Esophagus mucosa (tissue), 1 donor: ENCODE results near the gene TMCC2. TPM values are rescaled to one million over a fixed set of nuclear protein-coding genes. Genes with fewer than 3 reads are reported as not detected.
"Not testable (repeated sequence)": the region's sequence is repeated elsewhere in the genome, so short reads cannot be mapped to it uniquely, and the experiment has no call there.

Source experiments
- ATAC-seq: fragments of 200-7000 bp; cut with Tn5 transposase; one replicate; pipeline ENCODE4 v1.9.1; 2020
- total RNA-seq: library from RNA; stranded (reverse); gene quantifications from one replicate; pipeline ENCODE4 v1.2.4, GENCODE V29; 2023
- donor health status: DM: yes; HTN: yes; CAD: no.

Gene TMCC2
- total RNA-seq, 1 donor from 2014 or later, result 1.00 TPM

- no peak for ATAC-seq
These were observed 34.4 kb downstream of the TMCC2 start for GRCh38 chr1:205261946-205262691.

DNA sequence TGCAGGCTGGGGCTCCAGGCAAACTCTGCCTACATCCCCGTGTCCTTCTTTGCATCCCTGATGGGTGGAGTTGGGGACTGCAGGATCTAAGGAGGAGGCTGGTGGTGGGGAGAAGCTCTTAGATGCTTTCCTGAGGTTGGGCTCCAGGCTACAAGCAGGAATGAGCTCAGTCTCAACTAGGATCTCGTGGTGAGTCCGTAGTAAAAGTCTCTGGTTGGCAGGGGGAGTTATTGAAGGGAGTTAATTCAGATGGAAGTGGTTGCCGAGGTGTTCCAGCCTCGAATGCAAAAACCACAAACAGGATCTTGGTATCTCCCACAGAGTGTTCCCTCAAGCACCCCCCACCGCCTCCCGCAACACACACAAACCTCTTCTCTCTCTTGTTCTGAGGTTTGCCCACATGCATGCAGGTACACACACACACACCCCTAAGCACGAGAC is 35.0 kb downstream of the TMCC2 start:
- ATAC-seq, result no peak

DNA sequence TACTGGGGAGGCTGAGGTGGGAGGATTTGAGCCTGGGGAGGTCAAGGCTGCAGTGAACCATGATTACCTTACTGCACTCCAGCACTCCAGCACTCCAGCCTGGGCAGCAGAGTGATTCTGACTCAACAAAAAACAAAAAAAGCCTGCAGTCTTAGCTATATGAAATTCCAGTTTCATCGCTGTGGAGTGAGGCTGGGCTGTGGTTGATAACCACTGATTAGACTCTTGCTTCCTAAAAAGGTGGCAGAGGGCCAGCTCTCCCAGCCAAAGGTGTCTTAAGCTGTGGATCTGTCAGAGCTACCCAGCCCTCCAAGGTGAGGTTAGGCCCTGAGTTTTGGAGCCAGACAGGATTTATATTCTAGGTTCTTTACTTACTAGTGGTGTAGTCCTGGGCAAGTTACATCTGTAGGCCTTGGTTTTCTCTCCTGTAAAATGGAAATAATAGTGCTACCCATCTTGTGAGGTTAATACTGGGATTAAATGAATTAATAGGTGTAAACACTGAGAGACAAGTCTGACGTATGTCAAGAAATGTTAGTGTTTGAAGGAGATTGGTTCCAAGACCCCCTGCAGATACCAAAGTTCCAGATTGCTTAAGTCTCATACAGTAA is 35.9 kb downstream of the TMCC2 start:
- no peak for ATAC-seq

GRCh38 chr1:205266611-205267305 is 39.0 kb downstream of the TMCC2 start:
- no peak for ATAC-seq

DNA sequence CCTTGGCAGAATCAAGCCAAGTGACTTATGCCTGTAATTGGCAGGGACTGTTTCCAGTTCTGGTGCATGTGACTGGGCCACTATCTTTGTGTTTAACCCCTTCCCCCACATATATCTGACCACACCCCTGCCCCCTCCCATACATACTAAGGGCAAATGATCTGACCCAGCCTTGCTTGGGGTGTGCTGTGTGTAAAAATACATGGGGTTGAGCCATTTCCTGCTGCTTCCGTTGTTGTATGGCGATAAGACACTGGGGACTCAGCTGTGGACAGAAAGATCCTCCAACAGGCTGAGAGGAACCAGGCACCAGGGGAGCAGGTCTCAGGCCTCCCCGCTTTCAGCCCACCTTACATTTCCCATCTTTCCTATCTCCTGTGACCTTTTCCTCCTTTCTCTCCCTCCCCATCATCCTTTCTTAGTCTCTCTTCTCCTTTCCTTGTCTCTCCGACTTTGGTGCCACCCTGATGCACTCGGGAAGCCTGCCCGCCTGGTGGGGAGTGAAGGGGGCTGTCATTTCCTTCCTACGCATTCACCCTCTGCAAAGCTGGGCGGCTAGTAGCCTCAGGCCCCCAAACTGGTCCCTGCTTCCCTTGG is 39.7 kb downstream of the TMCC2 start:
- ATAC-seq, result no peak

GRCh38 chr1:205268846-205269680 is 41.3 kb downstream of the TMCC2 start:
- no peak for ATAC-seq

GRCh38 chr1:205269711-205270110 is 42.0 kb downstream of the TMCC2 start:
- no peak for ATAC-seq

GRCh38 chr1:205270271-205270670 is 42.5 kb downstream of the TMCC2 start:
- ATAC-seq, result no peak

- peak; percentile 84 for ATAC-seq
These were observed 43.0 kb downstream of the TMCC2 start for GRCh38 chr1:205270764-205271163.

GRCh38 chr1:205271277-205271676 is 43.5 kb downstream of the TMCC2 start:
- peak; percentile 29 for ATAC-seq

DNA sequence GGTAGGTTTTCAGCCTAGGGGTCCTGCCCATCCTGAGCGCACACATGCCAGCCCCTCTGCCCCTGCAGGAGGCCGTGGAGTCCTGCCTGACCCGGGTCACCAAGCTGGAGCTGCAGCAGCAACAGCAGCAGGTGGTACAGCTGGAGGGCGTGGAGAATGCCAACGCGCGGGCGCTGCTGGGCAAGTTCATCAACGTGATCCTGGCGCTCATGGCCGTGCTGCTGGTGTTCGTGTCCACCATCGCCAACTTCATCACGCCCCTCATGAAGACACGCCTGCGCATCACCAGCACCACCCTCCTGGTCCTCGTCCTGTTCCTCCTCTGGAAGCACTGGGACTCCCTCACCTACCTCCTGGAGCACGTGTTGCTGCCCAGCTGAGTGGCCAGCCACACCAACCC is 44.0 kb downstream of the TMCC2 start:
- no peak for ATAC-seq

- ATAC-seq, result no peak
These were observed 44.8 kb downstream of the TMCC2 start for GRCh38 chr1:205272536-205272935.

DNA sequence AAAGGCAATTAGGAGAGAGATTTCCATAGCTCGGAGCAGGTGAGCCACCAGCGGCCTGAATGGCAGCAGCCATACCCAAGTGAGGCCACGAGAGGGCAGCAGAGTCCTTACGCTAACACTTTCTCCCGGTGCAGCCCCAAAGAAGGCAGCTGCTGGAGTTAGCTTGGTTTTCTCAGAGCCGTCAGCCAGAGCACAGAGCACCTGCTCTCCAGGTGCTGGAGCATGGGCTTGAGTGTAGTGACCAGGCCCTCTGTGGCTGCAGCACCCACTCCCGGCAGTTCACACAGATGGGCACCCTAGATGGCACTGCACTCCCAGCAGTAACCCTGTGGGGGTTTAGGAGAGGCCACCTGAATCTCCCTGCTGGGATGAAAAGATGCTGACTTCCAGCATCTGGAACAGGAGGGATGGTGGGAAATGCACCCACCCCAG is 45.8 kb downstream of the TMCC2 start:
- ATAC-seq, result peak; percentile 64

GRCh38 chr1:205274041-205274691 is 46.4 kb downstream of the TMCC2 start:
- ATAC-seq, result no peak

- peak; percentile 25 for ATAC-seq
These were observed 47.4 kb downstream of the TMCC2 start for GRCh38 chr1:205275133-205275532.

GRCh38 chr1:205275916-205276688 is 48.4 kb downstream of the TMCC2 start:
- ATAC-seq, result peak; percentile 39

DNA sequence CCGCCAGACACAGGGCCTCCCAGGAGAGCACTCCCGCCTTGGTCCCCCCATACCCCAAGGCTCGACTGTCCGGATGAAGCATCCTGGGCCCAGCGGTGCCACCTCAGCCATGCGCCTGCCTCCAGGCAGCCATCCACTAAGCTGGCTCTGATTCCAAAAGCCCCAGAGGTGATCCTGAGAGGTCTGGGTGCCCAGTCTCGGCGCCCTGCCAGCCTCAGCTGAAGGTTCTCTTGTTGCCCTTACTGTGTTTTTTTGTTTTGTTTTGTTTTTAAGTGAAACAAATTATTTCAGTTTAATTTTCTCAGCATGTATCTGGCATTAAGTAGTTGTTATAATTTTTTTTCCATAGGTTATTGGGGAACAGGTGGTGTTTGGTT is 48.9 kb downstream of the TMCC2 start:
- ATAC-seq, result no peak

DNA sequence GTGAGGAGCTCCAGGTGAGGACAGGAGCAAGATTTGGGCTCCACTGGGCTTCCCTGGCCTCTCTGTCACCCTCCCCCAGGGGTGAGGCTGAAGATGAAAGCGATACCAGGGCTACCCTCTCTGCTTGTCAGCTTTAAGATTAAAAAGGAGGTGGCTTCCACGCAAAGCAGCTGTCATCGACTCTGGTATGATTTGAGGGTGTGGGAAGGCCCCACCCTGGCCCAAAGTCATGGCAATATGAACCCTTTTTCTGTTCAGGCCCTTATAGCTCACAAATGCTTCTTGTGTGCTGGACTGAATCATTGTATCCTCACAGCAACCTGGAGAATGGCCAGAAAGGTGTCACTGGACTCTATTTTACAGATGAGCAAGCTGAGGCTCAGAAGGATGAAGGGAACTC is 52.2 kb downstream of the TMCC2 start:
- ATAC-seq, result peak; percentile 51

- ATAC-seq, result not testable (repeated sequence)
These were observed 53.1 kb downstream of the TMCC2 start for GRCh38 chr1:205280666-205281395.
